GM06990 (cell line): ENCODE results near the gene EIF2A.

ENCODE experiments used
- DNase-seq: peaks from one replicate; pipeline ENCODE4 v3.0.0-alpha.2; 2011; ENCODE audit not compliant: insufficient read length; ENCODE audit errors: extremely low read depth
- H3K27me3 ChIP-seq: replicated peaks from 2 replicates; pipeline ENCODE4 v1.6.0; 2011; ENCODE audit warnings: low read length; ENCODE audit not compliant: control insufficient read depth, insufficient read depth
- H3K36me3 ChIP-seq: 2 replicates; pipeline ENCODE4 v1.5.1; 2011; ENCODE audit warnings: low read length; ENCODE audit not compliant: control insufficient read depth, insufficient read depth
- H3K4me3 ChIP-seq: replicated peaks from 2 replicates; pipeline ENCODE4 v1.5.1; 2011; ENCODE audit warnings: low read depth, mild to moderate bottlenecking, control low read depth, low read length
- CTCF ChIP-seq: IDR thresholded peaks from 2 replicates; pipeline ENCODE4 v1.5.1; 2011; ENCODE audit warnings: low read length, control low read depth, mild to moderate bottlenecking, inconsistent platforms; ENCODE audit not compliant: insufficient read depth, poor library complexity, severe bottlenecking

EIF2A gene

GRCh38 chr3:150544041-150544440, 2.5 kb upstream of the EIF2A start:
- Histone ChIP-seq H3K4me3 (peak overlapping the region; percentile 38), H3K36me3 (no peaks in the 10 kb centered on the region; the same call in 1 of the 2 replicates), H3K27me3 (no peaks in the 10 kb centered on the region)
- no peak for TF ChIP-seq CTCF
- no peak for DNase-seq

GRCh38 chr3:150544726-150545125, 1.9 kb upstream of the EIF2A start:
- no peaks in the 10 kb centered on the region; the same call in 1 of the 2 replicates for H3K36me3 ChIP-seq
- H3K27me3 ChIP-seq = no peaks in the 10 kb centered on the region
- no peak for DNase-seq
- TF ChIP-seq CTCF = no peak
- H3K4me3 ChIP-seq = peak overlapping the region; percentile 100

GRCh38 chr3:150545419-150546225, 965 bp upstream of the EIF2A start:
- H3K36me3 ChIP-seq = peaks cover under 1% of the 10 kb centered on the region
- no peak for DNase-seq
- no peak for TF ChIP-seq CTCF
- H3K4me3 ChIP-seq = peak overlapping the region; percentile 100
- H3K27me3 ChIP-seq = no peaks in the 10 kb centered on the region

- DNase-seq = no peak
- Histone ChIP-seq H3K4me3 (peak overlapping the region; percentile 100), H3K36me3 (peaks cover 2% of the 10 kb centered on the region), H3K27me3 (no peaks in the 10 kb centered on the region)
- TF ChIP-seq CTCF = no peak
These were observed 606 bp downstream of the EIF2A start for GRCh38 chr3:150547045-150547741.

GRCh38 chr3:150555859-150556436, 9.4 kb downstream of the EIF2A start:
- DNase-seq = no peak
- no peak for TF ChIP-seq CTCF
- H3K36me3 ChIP-seq = peaks cover 3% of the 10 kb centered on the region
- H3K4me3 ChIP-seq = no peak overlapping the region
- H3K27me3 ChIP-seq = no peaks in the 10 kb centered on the region
